HepG2 (cell line): ENCODE results near the gene NEMP2. TPM values are rescaled to one million over a fixed set of nuclear protein-coding genes. Genes with fewer than 3 reads are reported as not detected.

Experiments used
- ATAC-seq: fragments of 200-7000 bp; cut with Tn5 transposase; 3 replicates; pipeline ENCODE4 v1.9.1; 2020; ENCODE audit warnings: mild to moderate bottlenecking, moderate library complexity
- BruUV-seq: library from RNA; stranded (reverse); fragments of 400-500 nt; replicated peaks from 2 replicates; lab custom pipeline; 2021; lab: Mats Ljungman, UMichigan
- CTCF ChIA-PET: fragments of 300-600 bp; formaldehyde crosslinking; extraction: SDS; loops from one replicate; lab custom pipeline; 2021; ENCODE audit warnings: low total read pairs, inconsistent platforms, low intra/inter-chr PET ratio; lab: Yijun Ruan, JAX
- POLR2A ChIA-PET: fragments of 350-600 bp; sonication (Branson Sonifier 250); formaldehyde crosslinking; loops from one replicate; lab custom pipeline; 2020; ENCODE audit warnings: antibody characterized with exemption, inconsistent platforms; lab: Yijun Ruan, JAX
- DNase-seq: peaks from one replicate; pipeline ENCODE4 v3.0.0-alpha.2; 2015; ENCODE audit warnings: low spot score
- FAIRE-seq: peaks from 3 replicates; lab custom pipeline; 2011; peaks lifted over from hg19 to GRCh38; lab: Jason Lieb, UNC
- H2AFZ ChIP-seq: one replicate; pipeline ENCODE4 v1.6.1; 2011; ENCODE audit warnings: low read length, inconsistent platforms
- H3K27ac ChIP-seq: fragments of 300-600 bp; 3 replicates; pipeline ENCODE4 v1.8.0; 2011; ENCODE audit warnings: mixed run types, mild to moderate bottlenecking, mixed read lengths, low read length, inconsistent platforms; ENCODE audit not compliant: insufficient read depth; ENCODE audit errors: extremely low read length
- H3K27me3 ChIP-seq, 2 experiments: fragments of 200-600 bp in 1 of 2; 2 replicates in 1 of 2; 3 replicates in 1 of 2; pipeline versions ENCODE4 v1.6.0 to v1.8.0; 2011; ENCODE audit warnings: low read length in 2 of 2, mild to moderate bottlenecking in 2 of 2, moderate library complexity in 2 of 2, inconsistent platforms in 1 of 2; ENCODE audit not compliant: insufficient read depth in 2 of 2, control insufficient read depth in 1 of 2
- H3K36me3 ChIP-seq, 2 experiments: fragments of 200-600 bp in 1 of 2; replicated peaks in 1 of 2; 2 replicates in 1 of 2; 3 replicates in 1 of 2; pipeline versions ENCODE4 v1.5.1 to v1.8.0; 2011; ENCODE audit warnings: low read length in 2 of 2, inconsistent platforms in 1 of 2; ENCODE audit not compliant: insufficient read depth in 2 of 2, control insufficient read depth in 1 of 2
- H3K4me1 ChIP-seq: 2 replicates; pipeline ENCODE4 v1.5.1; 2012; ENCODE audit warnings: low read length, inconsistent platforms; ENCODE audit not compliant: insufficient read depth
- H3K4me2 ChIP-seq: 2 replicates; pipeline ENCODE4 v1.6.0; 2011; ENCODE audit warnings: low read depth, low read length, inconsistent platforms
- H3K4me3 ChIP-seq, 3 experiments: fragments of 200-600 bp in 1 of 3; sonication (generic), shearing (Covaris generic) in 1 of 3; replicated peaks in 1 of 3; 2 replicates each; pipeline ENCODE4 v1.5.1; 2011 to 2016; ENCODE audit warnings: low read length in 3 of 3, inconsistent platforms in 2 of 3, low read depth in 2 of 3, mild to moderate bottlenecking in 2 of 3, control low read depth in 1 of 3, mixed read lengths in 1 of 3; ENCODE audit not compliant: insufficient read depth in 1 of 3
- H3K79me2 ChIP-seq: one replicate; pipeline ENCODE4 v1.6.1; 2011; ENCODE audit warnings: low read length, inconsistent platforms; ENCODE audit not compliant: insufficient read depth
- H3K9ac ChIP-seq: 2 replicates; pipeline ENCODE4 v1.6.0; 2011; ENCODE audit warnings: mild to moderate bottlenecking, low read depth, low read length, inconsistent platforms; ENCODE audit not compliant: insufficient read depth
- H3K9me3 ChIP-seq: 2 replicates; pipeline ENCODE4 v1.5.1; 2012; ENCODE audit warnings: mild to moderate bottlenecking, low read length
- H4K20me1 ChIP-seq: 2 replicates; pipeline ENCODE4 v1.6.0; 2011; ENCODE audit warnings: inconsistent platforms, mild to moderate bottlenecking, low read length, moderate library complexity; ENCODE audit not compliant: insufficient read depth
- DNMT1 ChIP-seq: sonication (generic); formaldehyde crosslinking; IDR thresholded peaks from 2 replicates; pipeline ENCODE4 v1.5.1; 2020; ENCODE audit warnings: mild to moderate bottlenecking, missing genetic modification reagents
- HDAC1 ChIP-seq: sonication (generic); formaldehyde crosslinking; IDR thresholded peaks from 2 replicates; pipeline ENCODE4 v1.5.1; 2020; ENCODE audit warnings: mild to moderate bottlenecking, missing genetic modification reagents
- MBD4 ChIP-seq: IDR thresholded peaks from 2 replicates; pipeline ENCODE4 v1.6.1; 2012; ENCODE audit warnings: low read length, inconsistent platforms, borderline replicate concordance
- MTA3 ChIP-seq: sonication (generic); formaldehyde crosslinking; IDR thresholded peaks from 2 replicates; pipeline ENCODE4 v1.4.0; 2020; ENCODE audit warnings: missing genetic modification reagents
- NCOA5 ChIP-seq: sonication (generic); formaldehyde crosslinking; IDR thresholded peaks from 2 replicates; pipeline ENCODE4 v1.4.0; 2020; ENCODE audit warnings: missing genetic modification reagents
- NFIB ChIP-seq: sonication (generic); formaldehyde crosslinking; IDR thresholded peaks from 2 replicates; pipeline ENCODE4 v1.9.0; 2021; ENCODE audit warnings: missing genetic modification reagents, mild to moderate bottlenecking, borderline replicate concordance
- PCBP1 ChIP-seq: fragments of 200-400 bp; formaldehyde crosslinking; IDR thresholded peaks from 2 replicates; pipeline ENCODE4 v1.6.1; 2017; ENCODE audit warnings: mild to moderate bottlenecking, low read depth, low read length, borderline replicate concordance
- PHF21A ChIP-seq: sonication (generic); formaldehyde crosslinking; IDR thresholded peaks from 2 replicates; pipeline ENCODE4 v1.5.0; 2020; ENCODE audit warnings: mild to moderate bottlenecking, missing genetic modification reagents
- REPIN1 ChIP-seq: sonication (generic); formaldehyde crosslinking; IDR thresholded peaks from 2 replicates; pipeline ENCODE4 v1.8.0; 2022; ENCODE audit warnings: missing genetic modification reagents, low read depth, mild to moderate bottlenecking, borderline replicate concordance
- RFX5 ChIP-seq: IDR thresholded peaks from 2 replicates; pipeline ENCODE4 v1.6.1; 2011; ENCODE audit warnings: low read depth, low read length, improper control_type of control experiment
- ZBTB42 ChIP-seq: sonication (generic); formaldehyde crosslinking; IDR thresholded peaks from 2 replicates; pipeline ENCODE4 v1.5.0; 2020; ENCODE audit warnings: mild to moderate bottlenecking, missing genetic modification reagents
- ZFP37 ChIP-seq: sonication (generic); formaldehyde crosslinking; IDR thresholded peaks from 2 replicates; pipeline ENCODE4 v1.4.0; 2020; ENCODE audit warnings: missing genetic modification reagents, borderline replicate concordance
- ZNF296 ChIP-seq: sonication (generic); formaldehyde crosslinking; conservative IDR thresholded peaks from 2 replicates; pipeline ENCODE4 v1.5.0; 2020; ENCODE audit warnings: mild to moderate bottlenecking, missing genetic modification reagents
- ZNF333 ChIP-seq: sonication (generic); formaldehyde crosslinking; IDR thresholded peaks from 2 replicates; pipeline ENCODE4 v1.4.0; 2020; ENCODE audit warnings: mild to moderate bottlenecking, missing genetic modification reagents, borderline replicate concordance
- ZNF468 ChIP-seq: sonication (generic); formaldehyde crosslinking; IDR thresholded peaks from 2 replicates; pipeline ENCODE4 v1.8.0; 2022; ENCODE audit warnings: mild to moderate bottlenecking, moderate library complexity, missing genetic modification reagents
- ZNF678 ChIP-seq: sonication (generic); formaldehyde crosslinking; IDR thresholded peaks from 2 replicates; pipeline ENCODE4 v1.4.0; 2020; ENCODE audit warnings: mild to moderate bottlenecking, missing genetic modification reagents
- WGBS: methylation state at CpG from one replicate; pipeline ENCODE4 v1.1.6; 2017; ENCODE audit warnings: low lambda C conversion rate; 5-methylcytosine and 5-hydroxymethylcytosine counted together
- in situ Hi-C: cut with HindIII; loops from 2 replicates; pipeline ENCODE4 v1.10.0; 2017; ENCODE audit warnings: low pct_unique_long_range_greater_than_20kb; ENCODE audit not compliant: extremely low pct_ligation_motif_present
- intact Hi-C: fragments of 100-400 bp; cut with micrococcal nuclease; formaldehyde crosslinking; loops from one replicate; pipeline ENCODE4 v1.10.0; 2022; ENCODE audit not compliant: unreplicated experiment
- polyA plus RNA-seq, 8 experiments: library from polyadenylated mRNA; depleted of rRNA in 3 of 8; stranded (reverse) in 7 of 8; unstranded in 1 of 8; fragments of >200 nt; fragmentation: Illumina TruSeq in 4 of 8; extraction: Trizol in 4 of 8; gene quantifications; 2 replicates each; pipeline versions ENCODE4 v1.2.1 to v1.2.3, GENCODE V29; 2011 to 2016; ENCODE audit warnings: low read depth in 4 of 8, missing spikeins in 1 of 8, mixed read lengths in 1 of 8; ENCODE audit not compliant: insufficient read depth in 1 of 8
- total RNA-seq, 5 experiments: library from RNA; depleted of rRNA; stranded (reverse); fragments of >200 nt; fragmentation: Illumina TruSeq; extraction: Trizol; gene quantifications; 2 replicates each; pipeline ENCODE4 v1.2.3, GENCODE V29; 2016; ENCODE audit warnings: low read depth in 1 of 5
- TF ChIP-seq, protein P1 (sequence below): sonication (generic); formaldehyde crosslinking; IDR thresholded peaks from 2 replicates; pipeline ENCODE4 v1.4.0; 2020; ENCODE audit warnings: missing genetic modification reagents, borderline replicate concordance

Gene NEMP2
- total and polyA plus RNA-seq, 2 of the 13 experiments (the other 11 are each of a cell fraction or from before 2014, with no cell fraction given): 2.4 to 9.8 TPM

- ChIA-PET POLR2A (no interaction called here), CTCF (no interaction called here)
- in situ Hi-C loops (no loop called here), intact Hi-C loops (no loop called here)
- Histone ChIP-seq H3K27me3 (no peaks in the 10 kb centered on the region), H3K36me3 (no peaks in the 10 kb centered on the region), H4K20me1 (no peaks in the 10 kb centered on the region), H2AFZ (no peak overlapping the region), H3K9ac (no peak overlapping the region), H3K4me3 (no peak overlapping the region), H3K4me1 (no peaks in the 10 kb centered on the region), H3K27ac (no peak overlapping the region), H3K4me2 (no peak overlapping the region), H3K9me3 (no peaks in the 10 kb centered on the region), H3K79me2 (no peaks in the 10 kb centered on the region)
- ATAC-seq (no peak), FAIRE-seq (no peak), DNase-seq (no peak)
- 65% methylated on average over 7 of the region's 7 CpGs for WGBS
- no TSS peak for BruUV-seq
- TF ChIP-seq ZNF678 (CRISPR knock-in tag) (no peak), MBD4 (no peak), ZFP37 (CRISPR knock-in tag) (no peak), ZNF468 (CRISPR knock-in tag) (no peak), NCOA5 (CRISPR knock-in tag) (no peak), ZNF296 (CRISPR knock-in tag) (no peak)
These were observed 79.0 kb downstream of the NEMP2 start for GRCh38 chr2:190455358-190456095.

DNA sequence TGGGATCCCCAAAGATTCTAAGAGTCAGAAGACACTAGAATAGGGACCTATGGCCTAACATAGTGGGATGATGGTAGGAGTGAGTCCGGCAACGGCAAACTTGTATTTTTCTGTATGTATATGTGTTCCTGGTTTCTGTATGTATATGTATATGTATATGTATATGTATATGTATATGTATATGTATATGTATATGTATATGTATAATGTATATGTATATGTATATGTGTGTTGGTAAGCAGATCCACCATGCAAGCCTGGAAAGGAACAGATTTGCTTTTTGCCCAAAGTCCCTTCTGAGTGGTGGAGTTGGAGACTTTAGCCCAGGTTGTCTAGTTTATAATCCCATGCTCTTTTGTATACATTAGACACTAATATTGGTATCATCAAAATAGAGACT, 79.7 kb downstream of the NEMP2 start:
- Histone ChIP-seq H3K9me3 (no peaks in the 10 kb centered on the region), H4K20me1 (no peaks in the 10 kb centered on the region), H3K79me2 (no peaks in the 10 kb centered on the region), H3K9ac (no peak overlapping the region), H3K36me3 (no peaks in the 10 kb centered on the region), H2AFZ (no peak overlapping the region), H3K4me3 (no peak overlapping the region), H3K4me1 (no peaks in the 10 kb centered on the region), H3K27ac (no peak overlapping the region), H3K4me2 (no peak overlapping the region), H3K27me3 (no peaks in the 10 kb centered on the region)
- in situ Hi-C loops: no loop called here
- no TSS peak for BruUV-seq
- WGBS: 96% methylated on average over 2 of the region's 2 CpGs
- intact Hi-C loops: no loop called here
- DNase-seq (no peak), ATAC-seq (no peak), FAIRE-seq (no peak)
- CTCF ChIA-PET: no interaction called here
- POLR2A ChIA-PET: no interaction called here
- no peak for TF ChIP-seq PHF21A (CRISPR knock-in tag)
- no peak for TF ChIP-seq MTA3 (CRISPR knock-in tag)
- no peak for TF ChIP-seq ZNF333
- TF ChIP-seq PCBP1: no peak
- no peak for TF ChIP-seq DNMT1 (CRISPR knock-in tag)
- TF ChIP-seq, protein P1, sequence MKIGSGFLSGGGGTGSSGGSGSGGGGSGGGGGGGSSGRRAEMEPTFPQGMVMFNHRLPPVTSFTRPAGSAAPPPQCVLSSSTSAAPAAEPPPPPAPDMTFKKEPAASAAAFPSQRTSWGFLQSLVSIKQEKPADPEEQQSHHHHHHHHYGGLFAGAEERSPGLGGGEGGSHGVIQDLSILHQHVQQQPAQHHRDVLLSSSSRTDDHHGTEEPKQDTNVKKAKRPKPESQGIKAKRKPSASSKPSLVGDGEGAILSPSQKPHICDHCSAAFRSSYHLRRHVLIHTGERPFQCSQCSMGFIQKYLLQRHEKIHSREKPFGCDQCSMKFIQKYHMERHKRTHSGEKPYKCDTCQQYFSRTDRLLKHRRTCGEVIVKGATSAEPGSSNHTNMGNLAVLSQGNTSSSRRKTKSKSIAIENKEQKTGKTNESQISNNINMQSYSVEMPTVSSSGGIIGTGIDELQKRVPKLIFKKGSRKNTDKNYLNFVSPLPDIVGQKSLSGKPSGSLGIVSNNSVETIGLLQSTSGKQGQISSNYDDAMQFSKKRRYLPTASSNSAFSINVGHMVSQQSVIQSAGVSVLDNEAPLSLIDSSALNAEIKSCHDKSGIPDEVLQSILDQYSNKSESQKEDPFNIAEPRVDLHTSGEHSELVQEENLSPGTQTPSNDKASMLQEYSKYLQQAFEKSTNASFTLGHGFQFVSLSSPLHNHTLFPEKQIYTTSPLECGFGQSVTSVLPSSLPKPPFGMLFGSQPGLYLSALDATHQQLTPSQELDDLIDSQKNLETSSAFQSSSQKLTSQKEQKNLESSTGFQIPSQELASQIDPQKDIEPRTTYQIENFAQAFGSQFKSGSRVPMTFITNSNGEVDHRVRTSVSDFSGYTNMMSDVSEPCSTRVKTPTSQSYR (CRISPR knock-in tag): no peak
- TF ChIP-seq REPIN1 (CRISPR knock-in tag): no peak
- TF ChIP-seq ZBTB42 (CRISPR knock-in tag): no peak
- TF ChIP-seq HDAC1 (CRISPR knock-in tag): no peak
- no peak for TF ChIP-seq NFIB (CRISPR knock-in tag)
- no peak for TF ChIP-seq RFX5
